BJ (cell line): ENCODE results near the gene COL18A1. TPM values are rescaled to one million over a fixed set of nuclear protein-coding genes. Genes with fewer than 3 reads are reported as not detected.

Experiments used
- CTCF ChIA-PET: fragments of 350-600 bp; formaldehyde crosslinking; extraction: SDS; loops from one replicate; lab custom pipeline; 2021; ENCODE audit warnings: antibody characterized with exemption, inconsistent platforms; lab: Yijun Ruan, JAX
- POLR2A ChIA-PET: fragments of 300-600 bp; sonication (Branson Sonifier 250); formaldehyde crosslinking; extraction: SDS; loops from one replicate; lab custom pipeline; 2021; ENCODE audit warnings: antibody characterized with exemption; lab: Charles Lee
- DNase-seq: peaks from one replicate; pipeline ENCODE4 v3.0.0-alpha.2; 2011; ENCODE audit warnings: low read depth
- H3K27me3 ChIP-seq: 2 replicates; pipeline ENCODE4 v1.6.0; 2011; ENCODE audit warnings: low read length; ENCODE audit not compliant: control insufficient read depth, insufficient read depth
- H3K36me3 ChIP-seq: 2 replicates; pipeline ENCODE4 v1.5.1; 2011; ENCODE audit warnings: low read length; ENCODE audit not compliant: control insufficient read depth, insufficient read depth
- H3K4me3 ChIP-seq: 2 replicates; pipeline ENCODE4 v1.5.1; 2011; ENCODE audit warnings: low read depth, mild to moderate bottlenecking, control low read depth, low read length
- CTCF ChIP-seq: IDR thresholded peaks from 2 replicates; pipeline ENCODE4 v1.5.1; 2011; ENCODE audit warnings: low read depth, mild to moderate bottlenecking, control low read depth, inconsistent platforms, low read length, moderate library complexity; ENCODE audit not compliant: insufficient read depth
- polyA plus RNA-seq: library from polyadenylated mRNA; depleted of rRNA; stranded (reverse); fragments of >200 nt; gene quantifications from 2 replicates; pipeline ENCODE4 v1.2.3, GENCODE V29; 2011

COL18A1 gene
- polyA plus RNA-seq, 1 experiment = 99.7 TPM

GRCh38 chr21:45370575-45370974 lies 34.4 kb upstream of the COL18A1 start:
- no peak for DNase-seq
- H3K4me3 ChIP-seq = no peak overlapping the region
- no peaks in the 10 kb centered on the region for H3K36me3 ChIP-seq
- no peak for TF ChIP-seq CTCF
- ChIA-PET CTCF (no interaction called here), POLR2A (no interaction called here)
- no peaks in the 10 kb centered on the region for H3K27me3 ChIP-seq

- ChIA-PET CTCF (no interaction called here), POLR2A (no interaction called here)
- no peaks in the 10 kb centered on the region for H3K27me3 ChIP-seq
- H3K4me3 ChIP-seq = no peak overlapping the region
- H3K36me3 ChIP-seq = no peaks in the 10 kb centered on the region
- no peak for DNase-seq
- no peak for TF ChIP-seq CTCF
Observed at GRCh38 chr21:45371081-45371480, 33.9 kb upstream of the COL18A1 start.

- ChIA-PET CTCF (interaction anchor here (1.2 kb wide), 1 partner anchor 22 kb away, joined by 3 read pairs; no protein-coding TSS in a partner anchor), POLR2A (no interaction called here)
- H3K4me3 ChIP-seq = no peak overlapping the region
- TF ChIP-seq CTCF = no peak
- no peaks in the 10 kb centered on the region for H3K36me3 ChIP-seq
- H3K27me3 ChIP-seq = no peaks in the 10 kb centered on the region
- DNase-seq = no peak
Observed at GRCh38 chr21:45371655-45372054, 33.3 kb upstream of the COL18A1 start.

- POLR2A ChIA-PET = no interaction called here
- no peak for TF ChIP-seq CTCF
Observed at GRCh38 chr21:45372732-45373355, 32.1 kb upstream of the COL18A1 start.

GRCh38 chr21:45373991-45374816 lies 30.8 kb upstream of the COL18A1 start:
- CTCF ChIA-PET = interaction anchor here (0.6 to 1.1 kb wide), 3 partner anchors 28 to 65 kb away, joined by 3 to 4 read pairs (median 3); no protein-coding TSS in a partner anchor
- no peaks in the 10 kb centered on the region for H3K27me3 ChIP-seq
- no peaks in the 10 kb centered on the region for H3K36me3 ChIP-seq
- POLR2A ChIA-PET = no interaction called here
- no peak for DNase-seq
- no peak overlapping the region for H3K4me3 ChIP-seq
- TF ChIP-seq CTCF = no peak

More at GRCh38 chr21:45372732-45373355, 32.1 kb upstream of the COL18A1 start:
- no peaks in the 10 kb centered on the region for H3K27me3 ChIP-seq
- no peak for DNase-seq
- no peak overlapping the region for H3K4me3 ChIP-seq
- no peaks in the 10 kb centered on the region for H3K36me3 ChIP-seq
- CTCF ChIA-PET = interaction anchor here (1.2 kb wide), 2 partner anchors 15 to 23 kb away, joined by 3 read pairs; no protein-coding TSS in a partner anchor
